GM23338 (cell line): ENCODE data around the gene HTR1B. TPM values are rescaled to one million over a fixed set of nuclear protein-coding genes. Genes with fewer than 3 reads are reported as not detected.

Experiments used
- ATAC-seq: fragments of 200-7000 bp; cut with Tn5 transposase; 3 replicates; pipeline ENCODE4 v1.9.1; 2020
- DNase-seq: peaks from one replicate; pipeline ENCODE4 v3.0.0-alpha.2; 2015; ENCODE audit warnings: low spot score
- H2AFZ ChIP-seq: fragments of 200-600 bp; sonication (generic); 2 replicates; pipeline ENCODE4 v1.8.0; 2016; ENCODE audit warnings: antibody characterized with exemption, mild to moderate bottlenecking, moderate library complexity
- H3F3A ChIP-seq: fragments of 200-600 bp; sonication (generic); replicated peaks from 2 replicates; pipeline ENCODE4 v1.8.0; 2017; ENCODE audit warnings: antibody characterized with exemption, mixed run types, low read depth
- H3K27ac ChIP-seq: fragments of 200-600 bp; sonication (generic); 2 replicates; pipeline ENCODE4 v1.6.1; 2016; ENCODE audit warnings: low read depth
- H3K27me3 ChIP-seq: fragments of 200-600 bp; sonication (generic); 2 replicates; pipeline ENCODE4 v1.8.0; 2016; ENCODE audit warnings: mild to moderate bottlenecking, mixed run types, moderate library complexity; ENCODE audit not compliant: insufficient read depth
- H3K36me3 ChIP-seq: fragments of 200-600 bp; sonication (generic); 2 replicates; pipeline ENCODE4 v1.8.0; 2016; ENCODE audit warnings: mild to moderate bottlenecking; ENCODE audit not compliant: insufficient read depth
- H3K4me1 ChIP-seq: fragments of 200-600 bp; sonication (generic); 2 replicates; pipeline ENCODE4 v1.8.0; 2016; ENCODE audit warnings: mild to moderate bottlenecking, moderate library complexity; ENCODE audit not compliant: insufficient read depth
- H3K4me2 ChIP-seq: fragments of 200-600 bp; sonication (generic); 2 replicates; pipeline ENCODE4 v1.7.1; 2017; ENCODE audit warnings: mixed run types
- H3K4me3 ChIP-seq: fragments of 200-600 bp; sonication (generic); 2 replicates; pipeline ENCODE4 v1.6.1; 2016; ENCODE audit warnings: mixed run types
- H3K79me2 ChIP-seq: fragments of 200-600 bp; sonication (generic); replicated peaks from 2 replicates; pipeline ENCODE4 v1.8.0; 2017; ENCODE audit warnings: mild to moderate bottlenecking; ENCODE audit not compliant: insufficient read depth
- H3K9me2 ChIP-seq: fragments of 200-600 bp; sonication (generic); 2 replicates; pipeline ENCODE4 v1.8.0; 2017; ENCODE audit not compliant: insufficient read depth
- H4K20me1 ChIP-seq: fragments of 200-600 bp; sonication (generic); replicated peaks from 2 replicates; pipeline ENCODE4 v1.8.0; 2017; ENCODE audit warnings: mild to moderate bottlenecking; ENCODE audit not compliant: insufficient read depth
- H3K27ac Mint-ChIP-seq: 2 replicates; pipeline ENCODE4 v1.8.0; 2020; ENCODE audit warnings: inconsistent platforms, mild to moderate bottlenecking, moderate library complexity, mixed read lengths
- H3K27me3 Mint-ChIP-seq: 3 replicates; pipeline ENCODE4 v1.8.0; 2022; ENCODE audit warnings: low read depth, mild to moderate bottlenecking, moderate library complexity, mixed read lengths, inconsistent platforms; ENCODE audit not compliant: insufficient read depth, poor library complexity
- H3K36me3 Mint-ChIP-seq: 3 replicates; pipeline ENCODE4 v1.8.0; 2021; ENCODE audit warnings: low read depth, mild to moderate bottlenecking, inconsistent platforms, moderate library complexity, mixed read lengths
- H3K4me1 Mint-ChIP-seq: 3 replicates; pipeline ENCODE4 v1.8.0; 2020; ENCODE audit warnings: mild to moderate bottlenecking, inconsistent platforms, mixed read lengths
- H3K4me3 Mint-ChIP-seq: 3 replicates; pipeline ENCODE4 v1.8.0; 2021; ENCODE audit warnings: moderate library complexity, mild to moderate bottlenecking, inconsistent platforms, mixed read lengths
- H3K9me3 Mint-ChIP-seq: 3 replicates; pipeline ENCODE4 v1.8.0; 2020; ENCODE audit warnings: moderate library complexity, mild to moderate bottlenecking, inconsistent platforms, mixed read lengths
- CTCF ChIP-seq, 2 experiments: fragments of 200-600 bp in 1 of 2; sonication (generic) in 1 of 2; conservative IDR thresholded peaks; 2 replicates each; pipeline versions ENCODE4 v1.5.1 to v1.6.1; 2016 to 2017; ENCODE audit warnings: antibody characterized with exemption in 2 of 2, low read depth in 2 of 2, mild to moderate bottlenecking in 2 of 2, moderate library complexity in 1 of 2
- EZH2 ChIP-seq: fragments of 200-600 bp; sonication (generic); IDR thresholded peaks from one replicate; pipeline ENCODE4 v1.8.0; 2017; ENCODE audit warnings: antibody characterized with exemption, mild to moderate bottlenecking, low read depth; ENCODE audit not compliant: unreplicated experiment
- EZH2phosphoT487 ChIP-seq: fragments of 200-600 bp; sonication (generic); IDR thresholded peaks from one replicate; pipeline ENCODE4 v1.8.1; 2018; ENCODE audit warnings: antibody characterized with exemption; ENCODE audit not compliant: unreplicated experiment
- JUNB ChIP-seq: IDR thresholded peaks from one replicate; pipeline ENCODE4 v1.6.1; 2016; ENCODE audit warnings: antibody characterized with exemption; ENCODE audit not compliant: unreplicated experiment
- POLR2AphosphoS5 ChIP-seq: IDR thresholded peaks from 2 replicates; pipeline ENCODE4 v1.6.1; 2016; ENCODE audit warnings: antibody characterized with exemption, low read depth
- polyA plus RNA-seq: library from polyadenylated mRNA; unstranded; fragments of >200 nt; fragmentation: Nextera tagmentation; extraction: Ambion mirVana; gene quantifications from 2 replicates; pipeline ENCODE4 v1.2.1, GENCODE V29; 2016
- total RNA-seq: library from RNA; depleted of rRNA; stranded (reverse); fragments of >200 nt; shearing (Covaris generic); gene quantifications from 2 replicates; pipeline ENCODE4 v1.2.3, GENCODE V29; 2014
- TF ChIP-seq, protein P1 (sequence below): IDR thresholded peaks from 2 replicates; pipeline ENCODE4 v1.6.1; 2016; ENCODE audit warnings: antibody characterized with exemption

HTR1B gene
- total and polyA plus RNA-seq, 2 experiments from 2014 or later, result 0.19 to 0.21 TPM

- Histone ChIP-seq H3K27ac (no peak overlapping the region), H3K9me2 (no peaks in the 10 kb centered on the region), H3K79me2 (no peaks in the 10 kb centered on the region), H3K4me1 (peaks cover 14% of the 10 kb centered on the region), H3K36me3 (no peaks in the 10 kb centered on the region), H3K27me3 (peaks cover 49% of the 10 kb centered on the region), H4K20me1 (no peaks in the 10 kb centered on the region), H3F3A (no peaks in the 10 kb centered on the region), H3K4me3 (no peak overlapping the region), H2AFZ (no peak overlapping the region), H3K4me2 (no peak overlapping the region)
- Mint-ChIP-seq H3K27ac (no peak overlapping the region), H3K4me3 (no peak overlapping the region), H3K4me1 (peaks cover 9% of the 10 kb centered on the region; the same call in 2 of the 3 replicates), H3K36me3 (peaks cover 4% of the 10 kb centered on the region), H3K9me3 (peaks cover 5% of the 10 kb centered on the region), H3K27me3 (peaks cover 38% of the 10 kb centered on the region)
- DNase-seq, result no peak
- no peak for ATAC-seq
- TF ChIP-seq JUNB, result no peak
Observed at GRCh38 chr6:77468939-77469338, 5.6 kb upstream of the HTR1B start.

GRCh38 chr6:77466451-77467437 lies 3.5 kb upstream of the HTR1B start:
- H3K4me1 Mint-ChIP-seq, result peaks cover 13% of the 10 kb centered on the region
- no peak overlapping the region for H3K27ac Mint-ChIP-seq
- H3K27me3 Mint-ChIP-seq, result peaks cover 59% of the 10 kb centered on the region
- Histone ChIP-seq H3K4me1 (peaks cover 14% of the 10 kb centered on the region), H3K4me2 (peak overlapping the region; percentile 84), H3K4me3 (peak overlapping the region; percentile 84), H3K27ac (no peak overlapping the region), H3K79me2 (no peaks in the 10 kb centered on the region), H3K36me3 (no peaks in the 10 kb centered on the region), H4K20me1 (no peaks in the 10 kb centered on the region), H2AFZ (peak overlapping the region; percentile 97), H3F3A (no peaks in the 10 kb centered on the region), H3K9me2 (no peaks in the 10 kb centered on the region), H3K27me3 (peaks cover 71% of the 10 kb centered on the region)
- peak; percentile 86 for DNase-seq
- H3K4me3 Mint-ChIP-seq, result peak overlapping the region; percentile 88
- TF ChIP-seq CTCF (conservative IDR thresholded peaks at IDR 0.05; ENCODE audit: low read depth in 2 of 2) (peak in 1 of 2 experiments; percentile 49; a peak in 2 of 4 replicates), EZH2 (peak; percentile 48), POLR2AphosphoS5 (no peak), EZH2phosphoT487 (no peak)
- TF ChIP-seq, protein P1, sequence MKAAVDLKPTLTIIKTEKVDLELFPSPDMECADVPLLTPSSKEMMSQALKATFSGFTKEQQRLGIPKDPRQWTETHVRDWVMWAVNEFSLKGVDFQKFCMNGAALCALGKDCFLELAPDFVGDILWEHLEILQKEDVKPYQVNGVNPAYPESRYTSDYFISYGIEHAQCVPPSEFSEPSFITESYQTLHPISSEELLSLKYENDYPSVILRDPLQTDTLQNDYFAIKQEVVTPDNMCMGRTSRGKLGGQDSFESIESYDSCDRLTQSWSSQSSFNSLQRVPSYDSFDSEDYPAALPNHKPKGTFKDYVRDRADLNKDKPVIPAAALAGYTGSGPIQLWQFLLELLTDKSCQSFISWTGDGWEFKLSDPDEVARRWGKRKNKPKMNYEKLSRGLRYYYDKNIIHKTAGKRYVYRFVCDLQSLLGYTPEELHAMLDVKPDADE, result 0 out of 2 replicates have a peak, but pooled peaks have one; percentile 38
- H3K36me3 Mint-ChIP-seq, result no peaks in the 10 kb centered on the region; the same call in 2 of the 3 replicates
- peak; percentile 22 for ATAC-seq
- H3K9me3 Mint-ChIP-seq, result no peaks in the 10 kb centered on the region
